ENCODE results near the gene GHRHR.

GRCh38 chr7:30917216-30917893 is 46.4 kb upstream of the GHRHR start:
- TF ChIP-seq CTCF (IDR thresholded peaks at IDR 0.05; ENCODE audit: low read depth, low read length) (no peak), POLR2A (IDR thresholded peaks at IDR 0.05; ENCODE audit: extremely low read depth, insufficient read length) (no peak)

Data from NB4 (cell line).